ENCODE measurements around the gene ZNF649.
"Not testable (repeated sequence)": the region's sequence is repeated elsewhere in the genome, so short reads cannot be mapped to it uniquely, and the experiment has no call there.

ZNF649 gene
- total RNA-seq = 3.2 to 17.7 (median 11.2) reads per million in 17 experiments

DNA sequence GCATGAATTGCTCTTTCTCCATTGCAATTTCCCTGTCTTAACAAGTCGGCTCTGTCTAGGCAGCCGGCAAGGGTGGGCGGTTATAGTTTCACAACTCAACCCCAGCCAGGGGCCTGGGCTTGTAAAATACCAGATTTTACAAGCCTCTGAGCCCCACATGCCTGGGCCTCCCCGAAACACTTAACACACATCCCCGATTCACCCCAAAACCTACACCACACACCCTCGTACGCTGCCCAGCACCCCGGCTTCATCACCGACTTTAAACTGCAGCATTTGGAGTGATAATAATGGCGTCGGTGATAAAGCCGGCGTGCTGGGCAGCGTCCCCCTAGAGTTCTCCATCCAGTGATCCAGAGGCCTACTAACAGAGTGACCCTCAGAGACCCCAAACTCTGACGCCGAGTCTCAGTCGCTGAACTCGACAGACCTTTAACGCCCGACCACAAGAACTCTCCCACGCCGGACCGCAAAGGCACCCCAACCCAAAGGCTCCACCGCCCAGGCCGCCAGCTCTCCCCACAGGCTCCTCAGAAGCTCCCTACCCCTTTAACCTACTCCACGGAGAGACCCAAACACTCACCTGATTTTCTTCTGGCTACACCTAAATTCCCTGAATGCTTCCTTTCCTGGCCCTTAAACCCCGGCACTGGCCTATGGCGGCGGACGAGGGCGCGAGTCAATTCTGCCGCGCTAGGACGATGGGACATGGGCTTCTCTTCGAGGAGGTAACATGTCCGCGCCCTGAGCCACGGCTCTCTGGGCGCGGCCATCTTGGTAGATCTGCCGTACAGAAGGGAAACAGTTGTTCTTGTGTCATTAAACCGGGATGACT, at the start of gene ZNF649:
Gene ZNF649 (minus strand): TSS at position 687 of the 835 bp plus-strand sequence. CDS start 4,910 bp downstream, outside the sequence.
- peak; percentile 93 to 95 (median 94) for DNase-seq

- DNase-seq = no peak
Measured at GRCh38 chr19:51948975-51949374, 44.2 kb upstream of the ZNF649 start.

DNA sequence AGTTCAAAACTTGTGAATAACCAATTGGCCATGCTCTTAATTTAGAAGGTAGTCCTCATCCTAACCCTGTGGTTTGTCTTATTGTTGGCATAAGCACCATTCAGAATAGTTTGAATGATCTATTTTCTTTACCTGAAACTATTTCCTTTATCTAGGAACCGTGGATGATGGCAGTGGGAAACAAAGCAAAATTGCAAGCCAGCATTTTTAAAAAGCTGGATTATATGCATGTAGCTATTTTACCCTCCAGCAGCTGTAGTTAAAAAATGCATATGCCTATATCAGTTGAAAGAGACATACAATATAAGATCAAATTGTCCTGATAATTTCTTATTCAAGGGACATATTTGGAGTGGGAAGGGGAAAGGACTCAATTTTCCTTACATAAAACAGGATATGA, 41.8 kb upstream of the ZNF649 start:
- no peak for DNase-seq

DNA sequence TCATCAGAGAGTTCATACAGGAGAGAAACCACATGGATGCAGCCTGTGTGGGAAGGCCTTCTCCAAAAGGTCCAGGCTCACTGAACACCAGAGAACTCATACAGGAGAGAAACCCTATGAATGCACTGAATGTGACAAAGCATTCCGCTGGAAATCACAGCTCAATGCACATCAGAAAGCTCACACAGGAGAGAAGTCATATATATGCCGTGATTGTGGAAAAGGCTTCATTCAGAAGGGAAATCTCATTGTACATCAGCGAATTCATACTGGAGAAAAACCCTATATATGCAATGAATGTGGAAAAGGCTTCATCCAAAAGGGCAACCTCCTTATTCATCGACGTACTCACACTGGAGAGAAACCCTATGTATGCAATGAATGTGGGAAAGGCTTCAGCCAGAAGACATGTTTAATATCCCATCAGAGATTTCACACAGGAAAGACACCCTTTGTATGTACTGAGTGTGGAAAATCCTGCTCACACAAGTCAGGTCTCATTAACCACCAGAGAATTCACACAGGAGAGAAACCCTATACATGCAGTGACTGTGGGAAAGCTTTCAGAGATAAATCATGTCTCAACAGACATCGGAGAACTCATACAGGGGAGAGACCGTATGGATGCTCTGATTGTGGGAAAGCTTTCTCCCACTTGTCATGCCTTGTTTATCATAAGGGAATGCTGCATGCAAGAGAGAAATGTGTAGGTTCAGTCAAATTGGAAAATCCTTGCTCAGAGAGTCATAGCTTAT, 40.2 kb upstream of the ZNF649 start:
- DNase-seq = no peak

DNA sequence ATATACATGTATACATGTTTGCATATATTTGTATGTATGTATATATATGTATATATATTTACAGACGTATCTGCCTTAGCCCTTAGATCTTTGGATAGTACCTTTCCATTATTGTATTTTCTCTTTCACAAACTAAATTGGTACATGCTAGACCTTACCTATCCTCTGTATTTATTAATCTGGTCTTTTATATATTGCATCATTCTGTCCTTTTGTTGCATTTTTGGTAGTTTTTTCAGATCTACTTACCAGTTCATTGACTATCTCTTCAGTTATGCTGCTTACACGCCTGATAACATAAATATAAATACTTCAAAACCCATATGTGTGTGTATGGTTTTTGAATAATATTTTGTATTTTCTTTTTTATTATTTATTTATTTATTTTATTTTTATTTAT, 34.1 kb upstream of the ZNF649 start:
- no peak for DNase-seq

DNA sequence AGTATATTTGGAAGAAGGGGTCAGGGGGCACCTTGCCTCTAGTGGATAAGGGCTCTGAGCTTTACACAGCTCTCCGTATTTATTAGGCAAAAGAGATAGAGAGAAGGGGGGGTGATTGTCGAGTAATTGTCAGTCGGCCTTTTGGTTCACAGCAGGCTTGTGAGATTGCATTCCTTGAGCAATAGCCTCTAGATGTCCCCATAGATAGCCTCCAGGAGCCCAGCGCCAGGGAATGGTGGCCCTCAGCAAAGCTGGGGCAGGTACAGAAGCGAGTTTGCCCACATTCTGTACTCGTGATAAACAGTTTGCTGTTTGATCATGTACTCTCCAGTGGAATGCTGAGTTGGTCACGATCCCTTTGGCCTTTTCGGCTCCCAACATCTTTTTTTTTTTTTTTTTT, 27.1 kb upstream of the ZNF649 start:
- no peak for DNase-seq

DNA sequence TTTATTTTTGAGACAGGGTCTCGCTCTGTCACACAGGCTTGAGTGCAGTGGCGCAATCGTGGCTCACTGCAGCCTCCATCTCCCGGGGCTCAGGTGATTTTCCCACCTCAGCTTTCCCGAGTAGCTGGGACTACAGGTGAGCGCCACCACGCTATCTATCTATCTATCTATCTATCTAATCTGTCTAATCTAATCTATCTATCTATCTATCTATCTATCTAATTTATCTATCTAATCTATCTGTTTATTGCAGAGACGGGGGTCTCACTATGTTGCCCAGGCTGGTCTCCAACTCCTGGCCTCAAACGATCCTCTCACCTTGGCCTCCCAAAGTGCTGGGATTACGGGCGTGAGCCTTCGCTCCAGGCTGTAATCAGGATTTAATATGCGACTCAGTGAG, 23.0 kb upstream of the ZNF649 start:
- DNase-seq = no peak

- peak; percentile 91 to 95 (median 93) for DNase-seq
Measured at GRCh38 chr19:51926784-51927741, 22.2 kb upstream of the ZNF649 start, which contains the start of gene ZNF613. TSS of gene ZNF613 (plus strand) at chr19:51927472. CDS start at chr19:51936221, 8,749 bp downstream.

DNA sequence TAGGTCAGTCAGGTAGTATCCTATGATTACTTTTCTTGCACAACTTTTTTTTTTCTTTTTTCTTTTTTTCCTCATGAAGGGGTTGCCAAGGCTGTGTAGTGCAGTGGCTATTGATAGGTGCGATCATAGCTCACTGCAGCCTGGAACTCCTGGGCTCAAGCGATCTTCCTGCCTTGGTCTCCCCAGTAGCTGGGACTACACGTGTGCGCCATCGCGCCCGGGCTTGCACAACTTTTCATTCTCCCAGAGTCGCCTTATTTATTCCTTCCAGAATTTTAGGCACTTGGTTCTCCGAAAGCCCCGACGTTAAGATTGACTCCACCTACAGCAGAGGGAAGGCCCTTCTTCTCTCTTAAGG, 21.6 kb upstream of the ZNF649 start:
- no peak for DNase-seq

DNA sequence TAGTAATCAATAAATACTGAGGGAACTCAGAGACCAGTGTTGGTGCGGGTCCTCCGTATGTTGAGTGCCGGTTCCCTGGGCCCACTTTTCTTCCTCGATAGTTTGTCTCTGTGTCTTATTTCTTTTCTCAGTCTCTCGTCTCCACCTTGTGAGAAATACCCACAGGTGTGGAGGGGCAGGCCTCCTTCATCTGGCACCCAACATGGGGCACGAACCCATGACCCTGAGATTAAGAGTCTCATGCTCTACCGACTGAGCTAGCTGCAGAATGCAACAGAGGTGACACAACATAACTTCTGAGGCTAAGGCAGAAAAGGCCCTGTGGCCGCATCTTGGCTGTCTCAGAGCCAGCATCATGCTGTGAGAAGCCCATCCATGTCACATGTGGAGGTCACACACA, 17.1 kb upstream of the ZNF649 start:
- peak in 1 of 4 experiments; percentile 11 for DNase-seq

DNA sequence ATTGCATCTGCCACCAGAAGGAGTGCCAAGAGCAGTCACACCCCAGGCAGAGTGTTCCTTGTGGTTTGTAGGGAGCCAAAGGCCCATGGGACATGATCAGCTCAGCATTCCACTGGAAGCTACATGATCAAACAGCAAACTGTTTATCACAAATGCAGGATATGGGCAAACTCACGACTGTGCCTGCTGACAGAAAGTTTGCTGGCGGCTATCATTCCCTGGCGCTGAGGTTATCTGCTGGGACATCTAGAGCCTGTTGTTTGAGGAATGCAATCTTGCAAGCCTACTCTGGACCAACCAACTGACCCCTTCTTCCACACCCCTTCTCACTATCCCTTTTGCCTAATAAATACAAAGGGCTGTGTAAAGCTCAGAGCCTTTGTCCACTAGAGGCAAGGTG, 14.8 kb upstream of the ZNF649 start:
- no peak for DNase-seq

DNA sequence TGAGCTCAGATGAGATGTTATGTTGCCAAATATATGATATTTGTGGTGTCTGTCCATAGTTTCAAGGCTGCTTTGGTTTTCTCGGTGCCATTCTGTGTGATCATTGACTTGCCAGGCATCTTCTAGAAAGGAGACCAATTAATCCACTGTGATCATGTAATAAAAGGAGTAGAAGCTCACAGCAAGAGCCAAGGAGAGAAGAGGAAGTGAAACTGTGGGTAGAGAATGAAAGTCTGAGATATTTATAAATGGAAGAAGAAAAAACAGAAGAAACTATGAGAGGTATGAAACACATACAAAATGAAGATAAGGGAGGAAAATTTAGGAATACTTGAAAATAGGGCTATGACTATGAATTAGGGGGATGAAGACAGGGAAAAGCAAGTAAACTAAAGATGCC, 11.3 kb upstream of the ZNF649 start:
- no peak for DNase-seq

DNA sequence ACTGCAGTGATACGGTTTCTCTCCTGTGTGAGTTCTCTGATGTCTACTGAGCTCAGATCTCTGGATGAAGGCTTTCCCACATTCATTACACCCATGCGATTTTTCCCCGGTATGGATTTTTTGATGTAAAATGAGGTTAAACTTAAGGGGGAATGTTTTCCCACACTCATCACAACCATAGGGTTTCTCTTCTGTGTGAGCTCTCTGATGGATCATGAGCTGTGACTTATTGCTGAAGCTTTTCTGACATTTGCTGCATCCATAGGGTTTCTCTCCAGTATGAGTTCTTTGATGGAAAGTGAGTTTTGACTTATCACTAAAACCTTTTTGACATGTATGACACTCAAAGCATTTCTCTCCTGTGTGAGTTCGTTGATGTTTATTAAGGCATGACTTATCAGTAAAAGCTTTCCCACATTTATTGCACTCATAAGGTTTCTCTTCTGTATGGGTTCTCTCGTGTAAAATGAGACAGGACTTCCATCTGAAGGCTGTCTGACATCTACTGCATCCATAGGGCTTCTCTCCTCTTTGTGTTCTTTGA, 10.6 kb upstream of the ZNF649 start:
- no peak for DNase-seq

GRCh38 chr19:51907981-51908380, 3.2 kb upstream of the ZNF649 start:
- not testable (repeated sequence) for DNase-seq

GRCh38 chr19:51906108-51906507, 1.3 kb upstream of the ZNF649 start:
- DNase-seq = not testable (repeated sequence)

- not testable (repeated sequence) for DNase-seq
Measured at GRCh38 chr19:51905639-51906038, 822 bp upstream of the ZNF649 start.

DNA sequence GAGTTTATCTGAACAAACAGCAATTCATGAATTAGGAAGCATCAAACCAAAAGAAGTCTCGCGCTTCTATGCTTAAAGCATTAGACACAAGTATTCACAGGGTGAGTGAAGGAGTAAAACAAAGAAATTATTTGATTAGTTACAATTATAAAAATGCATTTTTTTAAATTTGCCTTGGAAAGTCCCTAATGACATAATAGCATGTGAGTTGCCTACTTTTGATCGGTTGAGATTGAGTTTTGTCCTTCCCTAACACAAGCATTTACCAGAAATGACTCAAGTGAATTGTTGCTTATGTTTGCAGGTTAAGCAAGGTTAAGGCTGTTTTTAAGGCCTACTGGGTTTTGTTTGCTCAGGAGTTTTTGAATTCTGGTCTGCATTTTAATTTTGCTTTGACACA, 389 bp upstream of the ZNF649 start:
- DNase-seq = no peak

DNA sequence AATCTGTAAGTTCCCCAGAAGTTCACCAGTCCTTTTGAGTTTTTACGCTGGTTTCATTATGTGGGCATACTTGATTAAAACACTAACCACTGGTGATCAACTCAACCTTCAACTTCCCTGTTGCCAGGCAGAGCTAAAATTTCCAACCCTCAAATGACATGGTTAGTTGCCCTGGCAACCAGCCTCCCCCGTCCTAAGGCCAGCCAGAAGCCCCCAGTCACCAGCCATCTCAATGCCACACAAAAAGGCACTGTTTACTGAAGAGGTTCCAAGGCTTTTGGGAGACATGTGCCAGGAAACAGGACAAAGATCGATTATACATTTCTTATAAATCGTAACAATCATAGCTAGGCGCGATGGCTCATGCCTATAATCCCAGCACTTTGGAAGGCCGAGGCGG, 1.6 kb downstream of the ZNF649 start:
- DNase-seq = no peak

DNA sequence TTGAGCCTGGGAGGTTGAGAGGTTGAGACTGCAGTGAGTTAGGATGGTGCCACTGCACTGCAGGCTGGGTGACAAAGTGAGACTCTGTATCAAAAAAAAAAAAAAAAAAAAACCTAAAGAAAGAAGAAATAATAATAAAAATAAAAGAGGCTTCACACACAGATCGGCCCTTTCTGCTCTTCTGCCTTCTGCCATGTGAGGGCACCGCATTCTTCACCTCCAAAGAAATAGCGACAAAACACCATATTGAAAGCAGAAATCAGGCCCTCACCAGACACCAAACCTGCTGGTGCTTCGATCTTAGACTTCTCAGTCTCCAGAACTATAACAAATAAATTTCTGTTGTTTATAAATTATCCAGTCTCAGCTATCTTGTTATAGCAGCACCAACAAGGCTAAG, 3.0 kb downstream of the ZNF649 start:
- DNase-seq = no peak

DNA sequence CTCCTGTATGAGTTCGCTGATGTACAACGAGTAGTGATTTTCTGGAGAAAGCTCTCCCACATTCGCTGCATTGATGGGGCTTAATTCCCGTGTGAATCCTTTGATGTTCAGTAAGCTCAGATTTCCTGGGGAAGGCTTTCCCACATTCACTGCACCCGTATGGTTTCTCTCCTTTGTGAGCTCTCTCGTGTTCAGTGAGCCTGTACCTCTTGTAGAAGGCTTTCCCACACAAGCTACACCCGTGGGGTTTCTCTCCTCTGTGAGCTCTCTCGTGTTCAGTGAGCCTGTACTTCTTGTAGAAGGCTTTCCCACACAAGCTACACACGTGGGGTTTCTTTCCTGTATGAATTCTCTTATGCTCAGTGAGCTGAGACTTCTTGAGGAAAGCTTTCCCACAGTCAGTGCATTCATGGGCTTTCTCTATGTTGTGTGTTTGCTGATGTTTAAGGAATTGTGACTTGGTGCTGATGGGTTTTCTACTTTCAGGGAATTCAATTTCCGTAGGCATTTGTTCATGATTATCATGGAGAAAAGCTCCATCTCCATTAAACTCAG, 13.5 kb downstream of the ZNF649 start:
- no peak for DNase-seq

GRCh38 chr19:51889934-51890333, 14.9 kb downstream of the ZNF649 start:
- DNase-seq = no peak
